HG02943 (cell line): Measurements from ENCODE around the gene CPT1A.

Source experiments
- ATAC-seq: cut with Tn5 transposase; IDR thresholded peaks from one replicate; pipeline ENCODE4 v1.9.1; 2021; ENCODE audit warnings: mild to moderate bottlenecking, low read depth, moderate library complexity; ENCODE audit not compliant: unreplicated experiment

Gene CPT1A

GRCh38 chr11:68854273-68854958 lies 12.7 kb upstream of the CPT1A start:
- ATAC-seq, result no peak

GRCh38 chr11:68852628-68853027 lies 10.9 kb upstream of the CPT1A start:
- ATAC-seq, result no peak

- no peak for ATAC-seq
Observed at GRCh38 chr11:68848429-68848828, 6.7 kb upstream of the CPT1A start.

- no peak for ATAC-seq
Observed at GRCh38 chr11:68847395-68847794, 5.7 kb upstream of the CPT1A start.

- no peak for ATAC-seq
Observed at GRCh38 chr11:68845351-68846002, 3.8 kb upstream of the CPT1A start.

GRCh38 chr11:68844801-68845200 lies 3.1 kb upstream of the CPT1A start:
- no peak for ATAC-seq

- no peak for ATAC-seq
Observed at GRCh38 chr11:68844376-68844775, 2.7 kb upstream of the CPT1A start.

- no peak for ATAC-seq
Observed at GRCh38 chr11:68843703-68844312, 2.1 kb upstream of the CPT1A start.

GRCh38 chr11:68843052-68843561 lies 1.4 kb upstream of the CPT1A start:
- no peak for ATAC-seq

GRCh38 chr11:68842427-68843051 lies 823 bp upstream of the CPT1A start:
- ATAC-seq, result no peak

GRCh38 chr11:68840661-68841653 lies 759 bp downstream of the CPT1A start:
- ATAC-seq, result no peak

GRCh38 chr11:68839911-68840641 lies 1.6 kb downstream of the CPT1A start:
- ATAC-seq, result no peak

GRCh38 chr11:68839054-68839865 lies 2.5 kb downstream of the CPT1A start:
- ATAC-seq, result no peak

- no peak for ATAC-seq
Observed at GRCh38 chr11:68838572-68838964, 3.1 kb downstream of the CPT1A start.

GRCh38 chr11:68837583-68838571 lies 3.8 kb downstream of the CPT1A start:
- ATAC-seq, result no peak

GRCh38 chr11:68835749-68836148 lies 6.0 kb downstream of the CPT1A start:
- no peak for ATAC-seq

GRCh38 chr11:68835328-68835727 lies 6.4 kb downstream of the CPT1A start:
- ATAC-seq, result no peak
